ENCODE measurements around the gene VWF.

Gene VWF

DNA sequence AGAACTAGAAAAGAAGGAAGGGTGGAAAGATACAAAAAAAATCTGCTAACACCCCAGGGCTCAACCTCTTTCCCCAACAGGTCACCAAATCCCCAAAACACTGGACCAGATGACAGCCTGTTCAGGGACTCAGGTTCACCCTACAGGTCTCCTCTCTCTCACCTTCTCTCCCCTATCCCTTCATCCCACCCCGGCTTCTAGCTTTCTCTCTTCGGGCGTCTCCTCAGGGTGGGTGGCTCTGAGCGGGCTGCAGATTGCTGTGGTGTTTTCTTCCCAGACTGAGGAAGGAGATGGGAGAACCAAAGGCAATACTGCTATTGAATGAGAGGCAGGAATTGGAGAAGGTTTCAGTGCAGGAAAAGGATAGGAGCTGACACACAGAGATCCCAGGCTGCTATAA, 218.7 kb downstream of the VWF start:
- DNase-seq: no peak

DNA sequence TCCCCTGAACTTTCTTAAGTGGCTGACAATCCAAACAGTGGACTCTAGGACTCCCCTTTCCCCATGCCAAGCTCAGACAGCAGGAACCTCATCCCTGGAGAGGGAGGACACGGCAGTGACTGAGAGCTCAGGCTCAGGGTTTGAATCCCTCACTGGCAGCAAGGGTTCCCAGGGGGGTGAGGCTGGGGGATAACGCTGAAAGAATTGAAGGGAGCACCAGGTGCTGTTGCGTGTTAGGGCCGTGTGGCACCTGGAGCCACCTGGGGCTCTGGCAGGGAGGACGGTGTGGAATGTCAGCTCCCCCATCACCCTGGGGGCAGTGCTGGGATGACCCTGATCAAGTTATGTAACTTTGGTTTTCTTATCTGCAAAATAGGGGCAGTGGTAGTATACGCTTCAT, 219.5 kb downstream of the VWF start:
- DNase-seq: no peak

DNA sequence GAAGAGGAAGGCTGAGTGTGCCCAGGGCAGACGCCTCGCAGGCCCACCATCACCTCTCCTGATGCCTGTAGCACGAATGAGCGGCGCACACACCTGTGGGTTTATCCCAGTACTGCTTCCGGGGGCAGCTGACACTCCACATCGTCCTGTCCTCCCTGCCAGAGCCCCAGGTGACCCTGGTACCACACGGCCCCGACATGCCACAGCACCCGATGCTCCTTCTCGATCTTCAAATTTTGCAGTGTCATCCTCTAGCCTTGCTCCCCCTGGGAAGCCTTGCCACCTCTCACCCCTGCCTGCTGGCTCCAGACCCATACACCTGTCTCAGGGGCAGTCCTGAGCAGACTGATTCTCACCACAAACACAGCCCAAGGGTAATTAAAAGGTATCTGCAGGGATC, 220.0 kb downstream of the VWF start:
- no peak for DNase-seq

DNA sequence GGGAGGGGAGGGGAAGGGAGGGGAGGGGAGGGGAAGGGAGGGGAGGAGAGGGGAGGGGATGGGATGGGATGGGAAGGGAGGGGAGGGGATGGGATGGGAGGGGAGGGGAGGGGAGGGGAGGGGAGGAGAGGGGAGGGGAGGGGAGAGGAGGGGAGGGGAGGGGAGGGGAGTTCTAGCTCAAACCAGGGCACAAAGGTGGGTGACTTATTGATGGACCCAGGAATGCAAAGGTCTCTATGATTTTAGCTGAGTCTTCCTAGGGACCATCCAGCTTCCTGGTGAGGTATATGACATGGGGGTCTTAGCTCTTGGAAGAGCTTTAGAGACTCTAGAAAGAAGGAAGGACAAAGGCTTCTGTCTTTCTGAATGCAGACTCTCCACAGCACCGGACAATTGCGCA, 221.7 kb downstream of the VWF start:
- DNase-seq: no peak

DNA sequence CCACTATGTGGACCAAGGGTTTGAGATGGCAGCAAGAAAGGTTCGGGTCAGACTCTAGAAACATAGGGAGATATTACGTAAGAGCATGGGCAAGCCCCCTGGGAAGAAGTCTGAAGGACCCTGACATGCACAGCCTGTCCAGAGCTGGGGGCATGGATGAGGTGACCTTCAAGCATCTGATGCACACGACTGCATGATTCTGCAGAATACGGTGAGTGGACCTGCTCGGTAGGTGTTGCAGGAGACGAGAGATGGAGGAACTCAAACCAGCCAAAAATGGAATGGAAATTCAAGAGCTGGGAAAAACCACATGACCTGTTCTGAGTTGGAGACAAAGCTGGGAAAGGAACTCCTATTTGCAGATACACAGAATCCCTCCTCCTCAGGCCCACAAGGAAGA, 223.1 kb downstream of the VWF start:
- DNase-seq: no peak

DNA sequence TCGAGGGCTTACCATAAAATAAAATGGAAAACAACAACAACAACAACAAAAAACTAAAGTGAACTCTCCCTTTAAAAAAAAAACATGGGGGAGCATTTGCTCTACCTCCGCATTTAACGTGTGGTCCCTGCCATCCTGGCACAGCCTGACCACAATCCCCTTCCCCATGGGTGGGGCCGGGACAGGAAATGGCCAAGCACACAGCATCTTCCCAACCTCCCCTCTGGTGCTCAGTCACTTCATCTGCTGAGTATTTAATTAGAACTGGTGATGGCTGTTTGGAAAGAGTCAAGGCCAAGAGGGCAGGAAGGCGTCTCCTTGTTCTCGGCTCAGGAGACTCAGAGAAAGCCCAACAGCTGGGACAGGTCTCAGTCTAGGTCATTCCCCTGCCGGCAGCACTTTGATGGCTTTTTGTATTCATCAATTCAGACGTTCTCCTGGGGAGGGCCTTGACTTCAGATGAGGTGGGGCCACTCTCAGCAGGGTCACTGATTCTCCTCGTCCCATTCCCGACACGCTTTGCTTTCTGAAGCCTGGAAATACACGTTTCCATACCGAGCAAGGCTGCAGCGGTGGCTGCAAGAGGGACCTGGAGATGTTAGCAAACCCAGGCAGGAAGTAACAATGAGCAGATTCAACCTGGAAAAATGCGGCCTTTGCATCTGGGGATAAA, 223.8 kb downstream of the VWF start:
- DNase-seq: no peak

DNA sequence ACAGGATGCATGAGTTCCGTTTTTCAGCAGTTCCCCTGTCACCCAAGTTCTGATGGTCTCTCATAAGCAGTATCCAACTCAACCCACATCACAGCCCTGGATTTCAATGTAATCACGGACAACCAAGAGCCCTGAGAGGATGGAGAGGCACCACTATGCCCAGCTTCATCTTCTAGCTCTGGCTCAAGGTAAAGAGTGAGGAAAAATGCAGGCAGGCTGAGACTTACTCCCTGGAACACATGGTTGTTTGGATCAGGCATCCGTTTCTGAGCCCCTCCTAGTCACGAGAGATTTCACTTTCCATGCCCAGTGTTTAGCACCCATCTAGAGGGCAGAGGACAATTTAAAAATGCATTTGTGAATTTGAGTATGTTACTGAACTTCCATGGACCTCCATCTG, 224.4 kb downstream of the VWF start:
- no peak for DNase-seq

DNA sequence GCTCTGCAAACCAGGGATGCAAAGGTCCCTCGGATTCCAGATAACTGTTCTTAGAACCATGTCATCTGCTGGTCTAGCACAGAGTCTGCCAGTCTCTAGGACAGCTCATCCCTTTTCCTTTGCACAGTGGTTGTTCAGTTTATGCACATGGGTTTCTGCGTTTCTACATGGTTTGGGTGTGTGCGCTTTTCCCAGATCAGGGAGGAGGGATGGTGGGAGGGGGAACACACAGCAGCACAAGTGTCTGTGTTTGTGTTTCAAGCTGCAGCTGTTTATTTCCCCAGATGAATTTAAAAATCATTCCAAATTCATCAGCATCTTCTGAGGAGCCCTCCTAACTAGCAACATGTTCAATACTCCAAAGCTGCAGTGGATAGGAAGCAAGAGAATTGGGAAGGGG, 224.8 kb downstream of the VWF start:
- DNase-seq: no peak

DNA sequence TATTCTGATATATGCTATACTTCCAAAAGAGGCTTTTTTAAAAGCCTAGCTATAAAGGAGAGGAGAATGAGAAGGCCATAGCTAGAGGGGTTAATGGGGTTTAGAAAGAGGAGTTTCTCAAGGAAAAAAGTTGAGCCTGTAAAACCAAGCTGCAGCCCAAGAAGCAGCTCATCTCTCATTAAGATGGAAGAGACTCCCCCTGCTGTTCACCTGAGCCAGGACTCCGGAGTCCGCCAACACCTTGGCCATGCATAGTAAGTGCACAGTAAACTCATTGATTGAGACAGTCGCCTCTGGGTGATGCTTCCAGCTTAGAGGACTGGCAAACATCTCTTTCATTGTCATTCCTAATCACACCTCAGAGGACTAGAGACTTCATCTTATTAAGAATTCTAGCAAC, 225.6 kb downstream of the VWF start:
- DNase-seq: no peak
